HepG2 (cell line): ENCODE data around the gene SYT17. TPM values are rescaled to one million over a fixed set of nuclear protein-coding genes. Genes with fewer than 3 reads are reported as not detected.

Experiments used
- ATAC-seq: fragments of 200-7000 bp; cut with Tn5 transposase; 3 replicates; pipeline ENCODE4 v1.9.1; 2020; ENCODE audit warnings: mild to moderate bottlenecking, moderate library complexity
- BruUV-seq: library from RNA; stranded (reverse); fragments of 400-500 nt; replicated peaks from 2 replicates; lab custom pipeline; 2021; lab: Mats Ljungman, UMichigan
- CTCF ChIA-PET: fragments of 300-600 bp; formaldehyde crosslinking; extraction: SDS; loops from one replicate; lab custom pipeline; 2021; ENCODE audit warnings: low total read pairs, inconsistent platforms, low intra/inter-chr PET ratio; lab: Yijun Ruan, JAX
- POLR2A ChIA-PET: fragments of 350-600 bp; sonication (Branson Sonifier 250); formaldehyde crosslinking; loops from one replicate; lab custom pipeline; 2020; ENCODE audit warnings: antibody characterized with exemption, inconsistent platforms; lab: Yijun Ruan, JAX
- DNase-seq: peaks from one replicate; pipeline ENCODE4 v3.0.0-alpha.2; 2015; ENCODE audit warnings: low spot score
- FAIRE-seq: peaks from 3 replicates; lab custom pipeline; 2011; peaks lifted over from hg19 to GRCh38; lab: Jason Lieb, UNC
- H2AFZ ChIP-seq: one replicate; pipeline ENCODE4 v1.6.1; 2011; ENCODE audit warnings: low read length, inconsistent platforms
- H3K27ac ChIP-seq: fragments of 300-600 bp; 3 replicates; pipeline ENCODE4 v1.8.0; 2011; ENCODE audit warnings: mixed run types, mild to moderate bottlenecking, mixed read lengths, low read length, inconsistent platforms; ENCODE audit not compliant: insufficient read depth; ENCODE audit errors: extremely low read length
- H3K27me3 ChIP-seq, 2 experiments: fragments of 200-600 bp in 1 of 2; 2 replicates in 1 of 2; 3 replicates in 1 of 2; pipeline versions ENCODE4 v1.6.0 to v1.8.0; 2011; ENCODE audit warnings: low read length in 2 of 2, mild to moderate bottlenecking in 2 of 2, moderate library complexity in 2 of 2, inconsistent platforms in 1 of 2; ENCODE audit not compliant: insufficient read depth in 2 of 2, control insufficient read depth in 1 of 2
- H3K36me3 ChIP-seq, 2 experiments: fragments of 200-600 bp in 1 of 2; replicated peaks in 1 of 2; 2 replicates in 1 of 2; 3 replicates in 1 of 2; pipeline versions ENCODE4 v1.5.1 to v1.8.0; 2011; ENCODE audit warnings: low read length in 2 of 2, inconsistent platforms in 1 of 2; ENCODE audit not compliant: insufficient read depth in 2 of 2, control insufficient read depth in 1 of 2
- H3K4me1 ChIP-seq: 2 replicates; pipeline ENCODE4 v1.5.1; 2012; ENCODE audit warnings: low read length, inconsistent platforms; ENCODE audit not compliant: insufficient read depth
- H3K4me2 ChIP-seq: 2 replicates; pipeline ENCODE4 v1.6.0; 2011; ENCODE audit warnings: low read depth, low read length, inconsistent platforms
- H3K4me3 ChIP-seq, 3 experiments: fragments of 200-600 bp in 1 of 3; sonication (generic), shearing (Covaris generic) in 1 of 3; replicated peaks in 1 of 3; 2 replicates each; pipeline ENCODE4 v1.5.1; 2011 to 2016; ENCODE audit warnings: low read length in 3 of 3, inconsistent platforms in 2 of 3, low read depth in 2 of 3, mild to moderate bottlenecking in 2 of 3, control low read depth in 1 of 3, mixed read lengths in 1 of 3; ENCODE audit not compliant: insufficient read depth in 1 of 3
- H3K79me2 ChIP-seq: one replicate; pipeline ENCODE4 v1.6.1; 2011; ENCODE audit warnings: low read length, inconsistent platforms; ENCODE audit not compliant: insufficient read depth
- H3K9ac ChIP-seq: 2 replicates; pipeline ENCODE4 v1.6.0; 2011; ENCODE audit warnings: mild to moderate bottlenecking, low read depth, low read length, inconsistent platforms; ENCODE audit not compliant: insufficient read depth
- H3K9me3 ChIP-seq: 2 replicates; pipeline ENCODE4 v1.5.1; 2012; ENCODE audit warnings: mild to moderate bottlenecking, low read length
- H4K20me1 ChIP-seq: 2 replicates; pipeline ENCODE4 v1.6.0; 2011; ENCODE audit warnings: inconsistent platforms, mild to moderate bottlenecking, low read length, moderate library complexity; ENCODE audit not compliant: insufficient read depth
- CHD4 ChIP-seq: fragments of 200-600 bp; sonication (generic); IDR thresholded peaks from 2 replicates; pipeline ENCODE4 v1.7.0; 2017; ENCODE audit warnings: mild to moderate bottlenecking, low read length, borderline replicate concordance
- ETV5 ChIP-seq: IDR thresholded peaks from 2 replicates; pipeline ENCODE4 v1.6.1; 2018; ENCODE audit warnings: missing biosample characterization, missing genetic modification reagents, inconsistent platforms, borderline replicate concordance
- FOXA1 ChIP-seq, 2 experiments: fragments of 450-650 bp in 1 of 2; sonication (generic) in 1 of 2; formaldehyde crosslinking in 1 of 2; IDR thresholded peaks; 2 replicates each; pipeline versions ENCODE4 v1.4.0 to v1.6.1; 2016 to 2020; ENCODE audit warnings: missing genetic modification reagents in 1 of 2
- FOXA3 ChIP-seq: IDR thresholded peaks from 2 replicates; pipeline ENCODE4 v1.6.1; 2016; ENCODE audit warnings: missing genetic modification reagents, missing compliant biosample characterization
- NKX3-1 ChIP-seq: sonication (generic); formaldehyde crosslinking; IDR thresholded peaks from 2 replicates; pipeline ENCODE4 v1.5.0; 2020; ENCODE audit warnings: missing genetic modification reagents
- STAT5B ChIP-seq: sonication (generic); formaldehyde crosslinking; IDR thresholded peaks from 2 replicates; pipeline ENCODE4 v1.4.0; 2020; ENCODE audit warnings: missing genetic modification reagents
- TIGD3 ChIP-seq: sonication (generic); formaldehyde crosslinking; IDR thresholded peaks from 2 replicates; pipeline ENCODE4 v1.5.1; 2020; ENCODE audit warnings: mild to moderate bottlenecking, missing genetic modification reagents, borderline replicate concordance
- ZFYVE20 ChIP-seq: sonication (generic); formaldehyde crosslinking; IDR thresholded peaks from 2 replicates; pipeline ENCODE4 v1.8.0; 2023; ENCODE audit warnings: low read depth, mild to moderate bottlenecking, moderate library complexity, missing genetic modification reagents, borderline replicate concordance
- ZNF354B ChIP-seq: sonication (generic); formaldehyde crosslinking; IDR thresholded peaks from 2 replicates; pipeline ENCODE4 v1.8.0; 2022; ENCODE audit warnings: mild to moderate bottlenecking, missing genetic modification reagents
- ZNF629 ChIP-seq: sonication (generic); formaldehyde crosslinking; conservative IDR thresholded peaks from 2 replicates; pipeline ENCODE4 v1.5.0; 2020; ENCODE audit warnings: missing genetic modification reagents
- ZNF749 ChIP-seq: sonication (generic); formaldehyde crosslinking; IDR thresholded peaks from 2 replicates; pipeline ENCODE4 v1.8.0; 2022; ENCODE audit warnings: mild to moderate bottlenecking, missing genetic modification reagents, moderate library complexity, borderline replicate concordance
- WGBS: methylation state at CpG from one replicate; pipeline ENCODE4 v1.1.6; 2017; ENCODE audit warnings: low lambda C conversion rate; 5-methylcytosine and 5-hydroxymethylcytosine counted together
- in situ Hi-C: cut with HindIII; loops from 2 replicates; pipeline ENCODE4 v1.10.0; 2017; ENCODE audit warnings: low pct_unique_long_range_greater_than_20kb; ENCODE audit not compliant: extremely low pct_ligation_motif_present
- intact Hi-C: fragments of 100-400 bp; cut with micrococcal nuclease; formaldehyde crosslinking; loops from one replicate; pipeline ENCODE4 v1.10.0; 2022; ENCODE audit not compliant: unreplicated experiment
- polyA plus RNA-seq, 8 experiments: library from polyadenylated mRNA; depleted of rRNA in 3 of 8; stranded (reverse) in 7 of 8; unstranded in 1 of 8; fragments of >200 nt; fragmentation: Illumina TruSeq in 4 of 8; extraction: Trizol in 4 of 8; gene quantifications; 2 replicates each; pipeline versions ENCODE4 v1.2.1 to v1.2.3, GENCODE V29; 2011 to 2016; ENCODE audit warnings: low read depth in 4 of 8, missing spikeins in 1 of 8, mixed read lengths in 1 of 8; ENCODE audit not compliant: insufficient read depth in 1 of 8
- total RNA-seq, 5 experiments: library from RNA; depleted of rRNA; stranded (reverse); fragments of >200 nt; fragmentation: Illumina TruSeq; extraction: Trizol; gene quantifications; 2 replicates each; pipeline ENCODE4 v1.2.3, GENCODE V29; 2016; ENCODE audit warnings: low read depth in 1 of 5

SYT17 gene
- total and polyA plus RNA-seq, 2 of the 13 experiments (the other 11 are each of a cell fraction or from before 2014, with no cell fraction given), result 0.44 TPM; not detected in 1

GRCh38 chr16:19138601-19139000 lies 29.4 kb upstream of the SYT17 start:
- H3K36me3 ChIP-seq, result no peaks in the 10 kb centered on the region
- TF ChIP-seq FOXA1 (IDR thresholded peaks at IDR 0.05) (no peak), FOXA1 (CRISPR knock-in tag; IDR thresholded peaks at IDR 0.05) (peak; percentile 15; the same call in 1 of the 2 replicates), ETV5 (CRISPR knock-in tag) (peak; percentile 13; the same call in 1 of the 2 replicates), NKX3-1 (CRISPR knock-in tag) (no peak), STAT5B (no peak), FOXA3 (CRISPR knock-in tag) (0 out of 2 replicates have a peak, but pooled peaks have one; percentile 23)
- TF ChIP-seq, all 625 proteins: peak for 3
- BruUV-seq, result no TSS peak
- no peak overlapping the region for H3K27ac ChIP-seq
- H2AFZ ChIP-seq, result no peak overlapping the region
- H3K27me3 ChIP-seq, result peaks cover 2 to 45% of the 10 kb centered on the region in 2 experiments; a peak in 4 of 5 replicates
- CTCF ChIA-PET, result no interaction called here
- FAIRE-seq (no peak), DNase-seq (no peak), ATAC-seq (no peak)
- in situ Hi-C loops (no loop called here), intact Hi-C loops (no loop called here)
- peaks cover 12% of the 10 kb centered on the region for H3K4me1 ChIP-seq
- H3K4me3 ChIP-seq, result no peak overlapping the region
- no peaks in the 10 kb centered on the region for H3K9me3 ChIP-seq
- H3K9ac ChIP-seq, result no peak overlapping the region
- H3K4me2 ChIP-seq, result no peak overlapping the region
- H3K79me2 ChIP-seq, result no peaks in the 10 kb centered on the region
- POLR2A ChIA-PET, result interaction anchor here (1.6 kb wide), 1 partner anchor 25 kb away, joined by 7 read pairs; the partner anchor contains the start of gene ITPRIPL2
- H4K20me1 ChIP-seq, result no peaks in the 10 kb centered on the region
- WGBS, result 2% methylated on average over 4 of the region's 4 CpGs

GRCh38 chr16:19139436-19140091 lies 28.5 kb upstream of the SYT17 start:
- Histone ChIP-seq H3K4me1 (peaks cover 12% of the 10 kb centered on the region), H3K4me2 (no peak overlapping the region), H4K20me1 (no peaks in the 10 kb centered on the region), H2AFZ (no peak overlapping the region), H3K27me3 (peaks cover 2 to 53% of the 10 kb centered on the region in 2 experiments; a peak in 4 of 5 replicates), H3K36me3 (no peaks in the 10 kb centered on the region), H3K9ac (no peak overlapping the region), H3K4me3 (no peak overlapping the region), H3K9me3 (no peaks in the 10 kb centered on the region), H3K79me2 (no peaks in the 10 kb centered on the region), H3K27ac (no peak overlapping the region)
- WGBS, result 12% methylated on average over 5 of the region's 5 CpGs
- ATAC-seq (no peak), FAIRE-seq (no peak), DNase-seq (no peak)
- in situ Hi-C loops (loop anchor here (10.0 kb wide), 1 partner anchor 65 kb away; no protein-coding TSS in a partner anchor), intact Hi-C loops (no loop called here)
- no peak for TF ChIP-seq ZNF749 (CRISPR knock-in tag)
- TF ChIP-seq CHD4, result peak; percentile 67; the same call in 1 of the 2 replicates
- TF ChIP-seq ZNF354B (CRISPR knock-in tag), result 0 out of 2 replicates have a peak, but pooled peaks have one; percentile 27
- TF ChIP-seq TIGD3 (CRISPR knock-in tag), result no peak
- peak; percentile 91 for TF ChIP-seq ZNF629 (CRISPR knock-in tag)
- no peak for TF ChIP-seq ZFYVE20 (CRISPR knock-in tag)
- ChIA-PET POLR2A (interaction anchor here (1.6 kb wide), 1 partner anchor 26 kb away, joined by 7 read pairs; the partner anchor contains the start of gene ITPRIPL2), CTCF (no interaction called here)
- no TSS peak for BruUV-seq
